Endothelial cell of umbilical vein (primary cell): Measurements from ENCODE around the gene MEOX2. TPM values are rescaled to one million over a fixed set of nuclear protein-coding genes. Genes with fewer than 3 reads are reported as not detected.

ENCODE experiments used
- BruUV-seq: library from RNA; stranded (reverse); fragments of 400-500 nt; replicated peaks from 2 replicates; lab custom pipeline; 2021; lab: Mats Ljungman, UMichigan
- CTCF ChIA-PET: fragments of 300-600, 350-600 bp; sonication (Branson Sonifier 250); formaldehyde crosslinking; loops from one replicate; lab custom pipeline; 2021; ENCODE audit warnings: antibody characterized with exemption, inconsistent platforms; lab: Charles Lee
- POLR2A ChIA-PET: fragments of 300-600, 350-600 bp; sonication (Branson Sonifier 250); formaldehyde crosslinking; loops from one replicate; lab custom pipeline; 2021; ENCODE audit warnings: antibody characterized with exemption, inconsistent platforms; lab: Charles Lee
- DNase-seq: peaks from one replicate; pipeline ENCODE4 v3.0.0-alpha.2; 2011; ENCODE audit warnings: low read depth, low spot score
- FAIRE-seq: peaks from 2 replicates; lab custom pipeline; 2011; peaks lifted over from hg19 to GRCh38; lab: Jason Lieb, UNC
- H2AFZ ChIP-seq: 2 replicates; pipeline ENCODE4 v1.6.0; 2012; ENCODE audit warnings: low read depth, low read length, control low read depth, inconsistent platforms
- H3K27ac ChIP-seq: 2 replicates; pipeline ENCODE4 v1.5.1; 2011; ENCODE audit warnings: low read depth, mild to moderate bottlenecking, control low read depth, low read length, moderate library complexity; ENCODE audit not compliant: insufficient read depth
- H3K27me3 ChIP-seq, 2 experiments: 2 replicates each; pipeline versions ENCODE4 v1.6.0 to v1.6.1; 2011; ENCODE audit warnings: low read length in 2 of 2, mixed read lengths in 1 of 2; ENCODE audit not compliant: control insufficient read depth in 2 of 2, insufficient read depth in 2 of 2
- H3K36me3 ChIP-seq, 2 experiments: 2 replicates in 1 of 2; 3 replicates in 1 of 2; pipeline ENCODE4 v1.5.1; 2011; ENCODE audit warnings: low read length in 2 of 2, mild to moderate bottlenecking in 1 of 2, moderate library complexity in 1 of 2; ENCODE audit not compliant: control insufficient read depth in 2 of 2, insufficient read depth in 2 of 2; ENCODE audit errors: extremely low read depth in 1 of 2
- H3K4me1 ChIP-seq: 3 replicates; pipeline ENCODE4 v1.5.1; 2011; ENCODE audit warnings: mild to moderate bottlenecking, low read length; ENCODE audit not compliant: control insufficient read depth, insufficient read depth; ENCODE audit errors: extremely low read depth
- H3K4me2 ChIP-seq: 2 replicates; pipeline ENCODE4 v1.6.1; 2011; ENCODE audit warnings: low read length, control low read depth, mixed read lengths; ENCODE audit not compliant: insufficient read depth
- H3K4me3 ChIP-seq, 3 experiments: fragments of 200-600 bp in 1 of 3; sonication (generic), shearing (Covaris generic) in 1 of 3; replicated peaks in 1 of 3; 2 replicates each; pipeline ENCODE4 v1.5.1; 2011 to 2016; ENCODE audit warnings: control low read depth in 3 of 3, low read length in 3 of 3, mild to moderate bottlenecking in 2 of 3, inconsistent platforms in 1 of 3, low read depth in 1 of 3, moderate library complexity in 1 of 3; ENCODE audit not compliant: insufficient read depth in 1 of 3
- H3K79me2 ChIP-seq: 2 replicates; pipeline ENCODE4 v1.6.0; 2012; ENCODE audit warnings: low read length, inconsistent platforms; ENCODE audit not compliant: control insufficient read depth, insufficient read depth
- H3K9ac ChIP-seq: replicated peaks from 2 replicates; pipeline ENCODE3; 2011; ENCODE audit warnings: low read length, control low read depth; ENCODE audit not compliant: insufficient read depth; ENCODE audit errors: extremely low read depth
- H3K9me1 ChIP-seq: replicated peaks from 3 replicates; pipeline ENCODE4 v1.6.0; 2011; ENCODE audit warnings: mild to moderate bottlenecking, low read length; ENCODE audit not compliant: control insufficient read depth, insufficient read depth; ENCODE audit errors: extremely low read depth
- H3K9me3 ChIP-seq: replicated peaks from 2 replicates; pipeline ENCODE4 v1.5.1; 2012; ENCODE audit warnings: low read length, inconsistent platforms; ENCODE audit not compliant: control insufficient read depth, insufficient read depth
- H4K20me1 ChIP-seq: replicated peaks from 2 replicates; pipeline ENCODE3; 2011; ENCODE audit warnings: mild to moderate bottlenecking, low read length; ENCODE audit not compliant: control insufficient read depth, insufficient read depth; ENCODE audit errors: extremely low read depth
- EZH2 ChIP-seq: IDR thresholded peaks from 2 replicates; pipeline ENCODE4 v1.6.1; 2012; ENCODE audit warnings: borderline replicate concordance, low read depth, mild to moderate bottlenecking, moderate library complexity, low read length, inconsistent platforms; ENCODE audit not compliant: severe bottlenecking
- FOS ChIP-seq: IDR thresholded peaks from 2 replicates; pipeline ENCODE4 v1.6.1; 2011; ENCODE audit warnings: mild to moderate bottlenecking, low read length, moderate library complexity, borderline replicate concordance; ENCODE audit not compliant: insufficient read depth
- GATA2 ChIP-seq: IDR thresholded peaks from 2 replicates; pipeline ENCODE4 v1.7.0; 2011; ENCODE audit warnings: low read depth, mild to moderate bottlenecking, moderate library complexity, mixed read lengths, low read length; ENCODE audit not compliant: insufficient read length, insufficient read depth
- JUN ChIP-seq: IDR thresholded peaks from 2 replicates; pipeline ENCODE4 v1.6.1; 2011; ENCODE audit warnings: borderline replicate concordance, low read depth; ENCODE audit not compliant: insufficient read length, insufficient read depth
- MYC ChIP-seq: IDR thresholded peaks from one replicate; pipeline ENCODE4 v1.6.1; 2011; ENCODE audit warnings: mild to moderate bottlenecking, low read depth, low read length
- POLR2A ChIP-seq: IDR thresholded peaks from 2 replicates; pipeline ENCODE4 v1.6.1; 2012; ENCODE audit warnings: low read depth, mild to moderate bottlenecking, control low read depth, low read length
- POLR2AphosphoS5 ChIP-seq: IDR thresholded peaks from 2 replicates; pipeline ENCODE4 v1.6.1; 2012; ENCODE audit warnings: low read depth, mild to moderate bottlenecking, control low read depth, low read length, moderate library complexity; ENCODE audit not compliant: insufficient read depth
- dilution Hi-C: fragments of 300-500 bp; cut with MboI; formaldehyde crosslinking; loops from one replicate; pipeline ENCODE4 v1.15.0; 2019; ENCODE audit warnings: low sequenced_read_pairs; ENCODE audit not compliant: extremely low pct_ligation_motif_present
- intact Hi-C: fragments of 100-400 bp; cut with micrococcal nuclease; formaldehyde crosslinking; loops from one replicate; pipeline ENCODE4 v1.10.0; 2022
- polyA plus RNA-seq, 4 experiments: library from polyadenylated mRNA; depleted of rRNA in 3 of 4; stranded (reverse) in 3 of 4; unstranded in 1 of 4; fragments of >200 nt; gene quantifications; 2 replicates each; pipeline versions ENCODE4 v1.2.1 to v1.2.3, GENCODE V29; 2011 to 2012; ENCODE audit warnings: missing spikeins in 1 of 4
- total RNA-seq: library from RNA; stranded (reverse); gene quantifications from 2 replicates; pipeline ENCODE4 v1.2.3, GENCODE V29; 2021
- TF ChIP-seq, protein P1 (sequence below): IDR thresholded peaks from 2 replicates; pipeline ENCODE4 v1.6.1; 2011; ENCODE audit not compliant: insufficient read depth, insufficient read length
- TF ChIP-seq, protein P2 (sequence below), 2 donors: IDR thresholded peaks; 1 replicate in 1 of 2; 2 replicates in 1 of 2; pipeline ENCODE4 v1.5.1; 2011; ENCODE audit warnings: low read length in 2 of 2, mild to moderate bottlenecking in 2 of 2, moderate library complexity in 2 of 2, control low read depth in 1 of 2, inconsistent platforms in 1 of 2, low read depth in 1 of 2; ENCODE audit not compliant: insufficient read depth in 1 of 2; ENCODE audit errors: extremely low read depth in 1 of 2

Gene MEOX2
- total and polyA plus RNA-seq, 2 donors (not counting 3 experiments of a cell fraction or from before 2014, with no cell fraction given) = 11.6 to 45.1 TPM

DNA sequence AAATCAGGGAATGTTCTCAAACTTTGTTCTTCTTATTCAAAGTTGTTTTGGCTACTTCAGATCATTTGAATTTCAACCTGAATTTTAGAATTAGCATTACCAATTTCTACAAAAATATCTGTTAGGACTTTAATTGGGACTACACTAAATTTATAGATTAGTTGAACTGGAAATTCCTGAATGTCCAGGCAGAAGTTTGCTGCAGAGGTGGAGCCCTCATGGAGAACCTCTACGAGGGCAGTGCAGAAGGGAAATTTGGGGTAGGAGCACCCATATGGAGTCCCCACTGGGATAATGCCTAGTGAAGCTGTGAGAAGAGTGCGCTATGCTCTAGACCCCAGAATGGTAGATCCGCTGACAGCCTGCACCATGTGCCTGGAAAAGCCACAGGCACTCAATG, 101.9 kb downstream of the MEOX2 start:
- dilution Hi-C loops (no loop called here), intact Hi-C loops (no loop called here)
- H3K9me3 ChIP-seq = peaks cover 3% of the 10 kb centered on the region
- no peaks in the 10 kb centered on the region for H3K27me3 ChIP-seq
- no peak overlapping the region for H3K27ac ChIP-seq
- H3K4me2 ChIP-seq = no peak overlapping the region
- no peaks in the 10 kb centered on the region for H3K9me1 ChIP-seq
- no peaks in the 10 kb centered on the region for H4K20me1 ChIP-seq
- H3K4me3 ChIP-seq = no peak overlapping the region
- no TSS peak for BruUV-seq
- no peak for FAIRE-seq
- no peaks in the 10 kb centered on the region for H3K79me2 ChIP-seq
- DNase-seq = no peak
- H3K4me1 ChIP-seq = no peaks in the 10 kb centered on the region
- ChIA-PET CTCF (interaction anchor here (1.2 kb wide), 1 partner anchor 9 kb away, joined by 3 read pairs; no protein-coding TSS in a partner anchor), POLR2A (no interaction called here)
- TF ChIP-seq POLR2AphosphoS5 (no peak), POLR2A (no peak), MYC (no peak), JUN (no peak), FOS (no peak), GATA2 (no peak), EZH2 (no peak)
- TF ChIP-seq, protein P1, sequence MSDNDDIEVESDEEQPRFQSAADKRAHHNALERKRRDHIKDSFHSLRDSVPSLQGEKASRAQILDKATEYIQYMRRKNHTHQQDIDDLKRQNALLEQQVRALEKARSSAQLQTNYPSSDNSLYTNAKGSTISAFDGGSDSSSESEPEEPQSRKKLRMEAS = no peak
- TF ChIP-seq, protein P2, sequence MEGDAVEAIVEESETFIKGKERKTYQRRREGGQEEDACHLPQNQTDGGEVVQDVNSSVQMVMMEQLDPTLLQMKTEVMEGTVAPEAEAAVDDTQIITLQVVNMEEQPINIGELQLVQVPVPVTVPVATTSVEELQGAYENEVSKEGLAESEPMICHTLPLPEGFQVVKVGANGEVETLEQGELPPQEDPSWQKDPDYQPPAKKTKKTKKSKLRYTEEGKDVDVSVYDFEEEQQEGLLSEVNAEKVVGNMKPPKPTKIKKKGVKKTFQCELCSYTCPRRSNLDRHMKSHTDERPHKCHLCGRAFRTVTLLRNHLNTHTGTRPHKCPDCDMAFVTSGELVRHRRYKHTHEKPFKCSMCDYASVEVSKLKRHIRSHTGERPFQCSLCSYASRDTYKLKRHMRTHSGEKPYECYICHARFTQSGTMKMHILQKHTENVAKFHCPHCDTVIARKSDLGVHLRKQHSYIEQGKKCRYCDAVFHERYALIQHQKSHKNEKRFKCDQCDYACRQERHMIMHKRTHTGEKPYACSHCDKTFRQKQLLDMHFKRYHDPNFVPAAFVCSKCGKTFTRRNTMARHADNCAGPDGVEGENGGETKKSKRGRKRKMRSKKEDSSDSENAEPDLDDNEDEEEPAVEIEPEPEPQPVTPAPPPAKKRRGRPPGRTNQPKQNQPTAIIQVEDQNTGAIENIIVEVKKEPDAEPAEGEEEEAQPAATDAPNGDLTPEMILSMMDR (IDR thresholded peaks at IDR 0.05; ENCODE audit: extremely low read depth in 1 of 2, insufficient read depth in 1 of 2, low read depth in 1 of 2, low read length in 2 of 2) = no peak
- H3K36me3 ChIP-seq = no peaks in the 10 kb centered on the region
- H2AFZ ChIP-seq = no peak overlapping the region
- H3K9ac ChIP-seq = no peak overlapping the region
